Loucy (cell line): ENCODE data around the gene NKX6-2.

Experiments
- H2AFZ ChIP-seq: fragments of 200-600 bp; sonication (generic); 2 replicates; pipeline ENCODE4 v1.6.0; 2016; ENCODE audit warnings: antibody characterized with exemption, mild to moderate bottlenecking, low read length, moderate library complexity
- H3F3A ChIP-seq: fragments of 200-600 bp; 2 replicates; pipeline ENCODE4 v1.6.0; 2016; ENCODE audit warnings: antibody characterized with exemption, low read depth, mild to moderate bottlenecking
- H3K27me3 ChIP-seq: fragments of 200-600 bp; sonication (generic); 2 replicates; pipeline ENCODE4 v1.6.1; 2014; ENCODE audit warnings: low read length, mild to moderate bottlenecking; ENCODE audit not compliant: insufficient read depth, poor library complexity, severe bottlenecking
- H3K36me3 ChIP-seq: fragments of 200-600 bp; sonication (generic); 2 replicates; pipeline ENCODE4 v1.6.1; 2016; ENCODE audit warnings: low read length; ENCODE audit not compliant: insufficient read depth
- H3K4me1 ChIP-seq: fragments of 200-600 bp; sonication (generic); 2 replicates; pipeline ENCODE4 v1.5.1; 2014; ENCODE audit warnings: low read length, mild to moderate bottlenecking; ENCODE audit not compliant: insufficient read depth, poor library complexity, severe bottlenecking
- H3K4me2 ChIP-seq: fragments of 200-600 bp; sonication (generic); 2 replicates; pipeline ENCODE4 v1.6.0; 2014; ENCODE audit warnings: antibody characterized with exemption, low read length, low read depth, mild to moderate bottlenecking; ENCODE audit not compliant: poor library complexity, severe bottlenecking
- H3K4me3 ChIP-seq: fragments of 200-600 bp; sonication (generic); 2 replicates; pipeline ENCODE4 v1.5.1; 2014; ENCODE audit warnings: low read length, mild to moderate bottlenecking, mixed read lengths; ENCODE audit not compliant: poor library complexity, severe bottlenecking
- H3K79me2 ChIP-seq: fragments of 200-600 bp; sonication (generic); 2 replicates; pipeline ENCODE4 v1.6.1; 2014; ENCODE audit warnings: low read length; ENCODE audit not compliant: insufficient read depth
- H3K9ac ChIP-seq: fragments of 200-600 bp; sonication (generic); 2 replicates; pipeline ENCODE4 v1.6.0; 2014; ENCODE audit warnings: mild to moderate bottlenecking, low read depth, low read length, moderate library complexity; ENCODE audit not compliant: poor library complexity, severe bottlenecking
- H3K9me2 ChIP-seq: fragments of 200-600 bp; sonication (generic); replicated peaks from 2 replicates; pipeline ENCODE4 v1.6.1; 2016; ENCODE audit warnings: low read depth, low read length, mixed read lengths
- H3K9me3 ChIP-seq: fragments of 200-600 bp; sonication (generic); 2 replicates; pipeline ENCODE4 v1.6.1; 2014; ENCODE audit warnings: mild to moderate bottlenecking, antibody characterized with exemption, low read length, low read depth; ENCODE audit not compliant: insufficient read depth
- H4K20me1 ChIP-seq: fragments of 200-600 bp; sonication (generic); 2 replicates; pipeline ENCODE4 v1.6.0; 2014; ENCODE audit warnings: antibody characterized with exemption, low read length, mild to moderate bottlenecking; ENCODE audit not compliant: insufficient read depth, poor library complexity, severe bottlenecking
- EZH2phosphoT487 ChIP-seq: fragments of 200-600 bp; IDR thresholded peaks from 2 replicates; pipeline ENCODE4 v1.6.1; 2018; ENCODE audit warnings: antibody characterized with exemption, mild to moderate bottlenecking, moderate library complexity, borderline replicate concordance
- TF ChIP-seq, protein P1 (sequence below): fragments of 200-600 bp; sonication (generic); conservative IDR thresholded peaks from 2 replicates; pipeline ENCODE4 v1.5.1; 2014; ENCODE audit warnings: mild to moderate bottlenecking, antibody characterized with exemption, low read length

The NKX6-2 gene

DNA sequence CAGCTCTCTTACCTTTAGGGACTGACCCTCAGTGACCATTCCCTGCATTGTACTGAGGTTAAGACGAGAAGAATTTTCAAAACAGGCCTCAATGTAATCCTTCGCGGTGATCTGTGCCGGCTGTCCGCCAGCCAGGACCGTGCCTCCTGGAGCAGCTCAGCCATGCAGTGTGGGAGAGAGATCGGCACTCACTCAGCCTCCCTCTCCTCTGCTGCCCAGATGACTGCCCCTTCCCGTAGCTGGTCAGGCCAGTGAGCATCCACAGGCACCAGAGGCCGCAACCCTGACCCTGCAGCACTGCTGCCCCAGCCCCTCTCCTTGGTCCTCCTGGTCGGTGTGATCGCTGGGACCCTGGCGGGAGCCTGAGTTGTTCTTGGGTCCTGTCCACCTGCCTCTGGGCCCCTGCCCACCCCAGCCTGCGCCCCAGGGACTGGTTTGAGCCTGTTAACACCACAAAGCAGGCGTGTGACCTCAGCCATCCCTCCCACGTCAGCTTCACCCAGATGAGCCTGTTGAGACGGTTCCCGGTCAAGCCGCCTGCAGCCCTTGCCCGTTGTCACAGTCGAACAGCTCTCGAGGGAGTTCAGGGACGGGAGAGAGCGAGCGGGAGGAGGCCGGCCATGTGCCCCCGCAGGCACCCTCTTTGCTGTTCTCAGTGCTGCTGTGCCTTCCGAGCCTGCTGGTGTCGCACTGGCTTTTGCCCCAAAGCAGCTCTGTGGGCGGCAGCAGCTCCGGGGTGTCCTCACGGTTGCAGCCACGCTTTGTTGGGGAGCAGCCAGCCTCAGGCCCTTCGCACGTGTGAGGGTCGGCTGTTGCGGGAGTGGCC is 37.2 kb downstream of the NKX6-2 start:
- Histone ChIP-seq H3K27me3 (no peaks in the 10 kb centered on the region), H3K4me2 (no peak overlapping the region), H3K4me1 (no peaks in the 10 kb centered on the region), H3K9me2 (no peaks in the 10 kb centered on the region), H3K4me3 (no peak overlapping the region), H3K9me3 (no peaks in the 10 kb centered on the region), H3K9ac (no peak overlapping the region), H4K20me1 (no peaks in the 10 kb centered on the region), H3F3A (no peaks in the 10 kb centered on the region), H3K79me2 (no peaks in the 10 kb centered on the region), H3K36me3 (peaks cover 12% of the 10 kb centered on the region; the same call in 1 of the 2 replicates), H2AFZ (no peak overlapping the region)
- TF ChIP-seq, protein P1, sequence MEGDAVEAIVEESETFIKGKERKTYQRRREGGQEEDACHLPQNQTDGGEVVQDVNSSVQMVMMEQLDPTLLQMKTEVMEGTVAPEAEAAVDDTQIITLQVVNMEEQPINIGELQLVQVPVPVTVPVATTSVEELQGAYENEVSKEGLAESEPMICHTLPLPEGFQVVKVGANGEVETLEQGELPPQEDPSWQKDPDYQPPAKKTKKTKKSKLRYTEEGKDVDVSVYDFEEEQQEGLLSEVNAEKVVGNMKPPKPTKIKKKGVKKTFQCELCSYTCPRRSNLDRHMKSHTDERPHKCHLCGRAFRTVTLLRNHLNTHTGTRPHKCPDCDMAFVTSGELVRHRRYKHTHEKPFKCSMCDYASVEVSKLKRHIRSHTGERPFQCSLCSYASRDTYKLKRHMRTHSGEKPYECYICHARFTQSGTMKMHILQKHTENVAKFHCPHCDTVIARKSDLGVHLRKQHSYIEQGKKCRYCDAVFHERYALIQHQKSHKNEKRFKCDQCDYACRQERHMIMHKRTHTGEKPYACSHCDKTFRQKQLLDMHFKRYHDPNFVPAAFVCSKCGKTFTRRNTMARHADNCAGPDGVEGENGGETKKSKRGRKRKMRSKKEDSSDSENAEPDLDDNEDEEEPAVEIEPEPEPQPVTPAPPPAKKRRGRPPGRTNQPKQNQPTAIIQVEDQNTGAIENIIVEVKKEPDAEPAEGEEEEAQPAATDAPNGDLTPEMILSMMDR, result no peak
- TF ChIP-seq EZH2phosphoT487, result no peak

DNA sequence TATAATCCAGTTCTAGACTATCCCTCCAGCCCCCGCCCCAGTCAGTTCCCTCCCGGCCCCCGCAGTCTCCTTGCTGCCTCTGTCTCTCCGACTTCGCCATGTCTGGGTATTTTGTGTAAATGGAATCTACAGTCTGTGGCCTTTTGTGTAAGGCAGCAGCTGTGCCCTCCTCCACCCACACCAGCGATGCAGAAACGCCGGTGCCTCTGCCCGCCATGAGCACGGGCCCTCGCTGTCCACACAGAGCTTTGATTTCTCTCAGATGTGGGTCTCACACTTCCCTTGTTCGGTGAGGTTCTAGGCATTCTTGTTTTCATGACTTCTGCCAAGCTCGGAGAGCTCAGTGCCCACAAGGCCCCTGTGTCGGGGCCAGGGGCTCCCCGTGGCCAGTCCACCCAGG is 37.8 kb downstream of the NKX6-2 start:
- Histone ChIP-seq H3K4me2 (no peak overlapping the region), H3K9me2 (no peaks in the 10 kb centered on the region), H3K9me3 (no peaks in the 10 kb centered on the region), H3K4me3 (no peak overlapping the region), H3K36me3 (peaks cover 10% of the 10 kb centered on the region; the same call in 1 of the 2 replicates), H3K79me2 (no peaks in the 10 kb centered on the region), H3K4me1 (no peaks in the 10 kb centered on the region), H3F3A (no peaks in the 10 kb centered on the region), H2AFZ (no peak overlapping the region), H4K20me1 (no peaks in the 10 kb centered on the region), H3K9ac (no peak overlapping the region), H3K27me3 (no peaks in the 10 kb centered on the region)
- TF ChIP-seq, protein P1, result no peak
- no peak for TF ChIP-seq EZH2phosphoT487

DNA sequence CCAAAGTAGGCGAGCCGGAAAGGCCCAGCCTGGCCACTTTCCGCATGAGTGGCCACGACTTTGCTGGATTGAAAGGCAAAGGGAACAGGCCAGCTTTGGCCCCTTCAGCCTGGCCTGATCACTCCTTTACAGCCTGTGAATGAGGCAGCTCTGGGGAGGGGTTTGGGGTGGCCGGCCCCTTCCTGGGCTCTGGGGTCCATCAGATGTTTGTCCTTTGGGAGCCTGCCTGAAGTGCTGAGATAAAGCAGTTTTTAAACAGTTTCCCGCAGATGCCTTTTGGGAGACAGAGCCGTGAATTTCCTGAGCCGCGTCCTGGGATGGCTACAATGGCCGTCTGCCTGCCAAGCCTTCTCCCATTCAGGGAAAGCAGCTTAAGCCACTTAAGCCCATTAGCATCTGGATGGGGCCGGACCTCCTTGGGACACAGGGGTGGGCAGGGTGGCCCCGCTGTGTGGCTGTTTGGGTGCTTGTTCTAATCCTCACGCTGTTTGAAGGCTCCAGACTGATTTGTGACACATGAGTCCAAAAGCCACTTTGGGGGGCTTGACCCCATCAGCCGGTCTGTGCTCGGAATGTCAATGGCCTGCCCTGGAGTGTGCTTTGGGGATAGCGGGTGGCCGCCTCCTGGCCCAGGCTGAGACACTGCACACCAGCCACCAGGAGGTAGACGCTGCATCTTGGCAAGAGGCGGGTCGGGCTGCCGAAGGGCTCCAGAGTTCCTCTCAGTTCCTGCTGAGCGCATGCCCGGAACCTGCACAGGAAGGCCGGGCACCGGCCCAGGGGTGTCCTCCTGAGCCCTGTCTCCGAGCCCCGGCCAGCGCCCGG is 38.9 kb downstream of the NKX6-2 start:
- Histone ChIP-seq H3K27me3 (no peaks in the 10 kb centered on the region), H4K20me1 (no peaks in the 10 kb centered on the region), H3K9ac (no peak overlapping the region), H3K9me2 (no peaks in the 10 kb centered on the region), H3K4me1 (no peaks in the 10 kb centered on the region), H3K4me2 (no peak overlapping the region), H3K36me3 (peaks cover 10% of the 10 kb centered on the region; the same call in 1 of the 2 replicates), H3F3A (no peaks in the 10 kb centered on the region), H2AFZ (no peak overlapping the region), H3K79me2 (no peaks in the 10 kb centered on the region), H3K4me3 (no peak overlapping the region), H3K9me3 (no peaks in the 10 kb centered on the region)
- TF ChIP-seq, protein P1, result no peak
